GM12873 (cell line): ENCODE results near the gene SEMA3C.

Experiments used
- CTCF ChIP-seq: IDR thresholded peaks from 2 replicates; pipeline ENCODE4 v1.5.1; 2012; ENCODE audit warnings: low read depth, mild to moderate bottlenecking, moderate library complexity, low read length, control low read depth; ENCODE audit not compliant: insufficient read depth; ENCODE audit errors: missing control alignments

The SEMA3C gene

GRCh38 chr7:80950550-80950967, 31.7 kb upstream of the SEMA3C start:
- TF ChIP-seq CTCF: no peak

GRCh38 chr7:80949449-80949848, 30.6 kb upstream of the SEMA3C start:
- no peak for TF ChIP-seq CTCF

- TF ChIP-seq CTCF: no peak
Measured at GRCh38 chr7:80946858-80947257, 28.0 kb upstream of the SEMA3C start.

- TF ChIP-seq CTCF: no peak
Measured at GRCh38 chr7:80945976-80946375, 27.1 kb upstream of the SEMA3C start.

GRCh38 chr7:80943342-80943741, 24.5 kb upstream of the SEMA3C start:
- TF ChIP-seq CTCF: no peak

GRCh38 chr7:80942261-80943041, 23.6 kb upstream of the SEMA3C start:
- TF ChIP-seq CTCF: no peak

- no peak for TF ChIP-seq CTCF
Measured at GRCh38 chr7:80941208-80941758, 22.4 kb upstream of the SEMA3C start.
